GM12874 (cell line): Measurements from ENCODE around the gene DNAH17.

Experiments used
- CTCF ChIP-seq: IDR thresholded peaks from 2 replicates; pipeline ENCODE4 v1.5.1; 2011; ENCODE audit warnings: low read depth, mild to moderate bottlenecking, control low read depth, low read length, moderate library complexity; ENCODE audit not compliant: insufficient read depth

Gene DNAH17

GRCh38 chr17:78399693-78400144 lies 177.5 kb downstream of the DNAH17 start:
- no peak for TF ChIP-seq CTCF

GRCh38 chr17:78399028-78399692 lies 178.0 kb downstream of the DNAH17 start:
- no peak for TF ChIP-seq CTCF

DNA sequence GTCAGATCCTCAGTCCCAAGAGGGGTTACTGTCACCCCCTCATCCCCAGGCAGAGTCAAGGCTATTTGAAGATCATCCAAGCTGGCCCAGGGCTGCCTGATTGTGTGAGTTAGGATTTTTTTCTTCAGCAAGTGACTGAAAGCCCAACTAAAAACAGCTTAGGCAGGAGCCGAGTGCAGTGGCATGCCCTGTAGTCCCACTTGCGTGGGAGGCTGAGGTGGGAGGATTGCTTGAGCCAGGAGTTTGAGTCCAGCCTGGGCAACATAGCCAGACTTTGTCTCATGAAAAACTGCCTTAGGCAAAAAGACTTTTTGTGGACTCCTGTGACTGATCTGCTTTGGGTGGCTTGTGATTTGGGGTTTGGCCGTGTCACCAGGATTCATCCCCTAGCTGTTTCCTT lies 178.8 kb downstream of the DNAH17 start:
- TF ChIP-seq CTCF: no peak

GRCh38 chr17:78397681-78398101 lies 179.5 kb downstream of the DNAH17 start:
- no peak for TF ChIP-seq CTCF

DNA sequence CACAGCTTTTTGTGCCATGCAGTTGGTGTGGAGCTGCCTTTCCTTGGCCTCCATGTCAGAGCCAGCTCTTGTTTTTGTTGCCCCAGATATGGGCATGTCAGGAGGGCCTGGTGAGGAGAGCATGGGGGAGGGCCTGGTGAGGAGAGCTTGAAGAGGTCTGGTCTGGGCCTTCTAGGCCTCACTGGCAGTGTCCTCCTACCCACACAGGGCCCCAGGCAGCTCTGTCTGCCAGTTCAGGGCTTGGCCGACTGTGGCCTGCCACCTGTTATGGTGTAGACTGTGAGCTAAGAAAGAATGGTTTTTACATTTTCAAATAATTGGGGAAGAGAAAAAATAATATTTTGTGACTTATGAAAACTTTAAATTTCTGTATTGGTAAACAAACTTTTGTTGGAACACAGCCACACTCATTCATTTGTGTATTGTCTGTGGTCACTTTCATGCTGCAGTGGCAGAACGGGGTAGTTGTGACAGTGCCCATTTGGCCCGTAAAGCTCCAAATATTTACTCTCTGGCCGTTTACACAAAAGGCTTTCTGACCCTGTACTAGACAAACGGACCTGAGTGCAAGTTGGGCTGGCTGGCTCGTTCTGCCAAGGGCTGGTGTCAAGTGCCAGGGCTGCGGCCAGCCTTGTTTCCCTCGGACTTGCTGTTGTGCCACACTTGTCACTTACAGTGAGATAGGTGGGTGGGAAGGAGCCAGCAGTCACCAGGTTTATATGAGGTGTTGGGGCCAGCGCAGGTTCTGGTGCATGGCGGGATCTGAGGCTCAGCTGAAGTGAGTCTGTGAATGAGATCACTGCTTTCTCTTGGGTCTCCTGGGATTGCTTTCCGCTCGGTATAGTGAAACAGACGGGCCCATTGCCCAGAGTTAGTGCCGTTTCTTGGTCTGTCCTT lies 180.5 kb downstream of the DNAH17 start:
- TF ChIP-seq CTCF: no peak

GRCh38 chr17:78395155-78395554 lies 182.0 kb downstream of the DNAH17 start:
- TF ChIP-seq CTCF: no peak

GRCh38 chr17:78394209-78394608 lies 183.0 kb downstream of the DNAH17 start:
- TF ChIP-seq CTCF: no peak
